Activated B cell treated with CpG ODN at 0.5 μM for 24 hours (primary cell): ENCODE results near the gene CFLAR. TPM values are rescaled to one million over a fixed set of nuclear protein-coding genes. Genes with fewer than 3 reads are reported as not detected.

Experiments used
- ATAC-seq: fragments of 200-7000 bp; cut with Tn5 transposase; one replicate; pipeline ENCODE4 v1.10.0; 2021; ENCODE audit warnings: low read depth, mild to moderate bottlenecking, moderate library complexity
- CTCF ChIA-PET: fragments of 350-600 bp; sonication (Branson Sonifier 250); formaldehyde crosslinking; loops from one replicate; lab custom pipeline; 2021; ENCODE audit warnings: antibody characterized with exemption; lab: Charles Lee
- POLR2A ChIA-PET: fragments of 350-600 bp; sonication (Branson Sonifier 250); formaldehyde crosslinking; loops from one replicate; lab custom pipeline; 2021; ENCODE audit warnings: antibody characterized with exemption; lab: Charles Lee
- DNase-seq: peaks from one replicate; pipeline ENCODE4 v3.0.0; 2022
- H3K27ac Mint-ChIP-seq: one replicate; pipeline ENCODE4 v1.8.0; 2020; ENCODE audit warnings: mixed read lengths
- H3K27me3 Mint-ChIP-seq: one replicate; pipeline ENCODE4 v1.8.0; 2021; ENCODE audit warnings: mixed read lengths
- H3K36me3 Mint-ChIP-seq: one replicate; pipeline ENCODE4 v1.8.0; 2021; ENCODE audit warnings: low read depth, mixed read lengths
- H3K4me1 Mint-ChIP-seq: one replicate; pipeline ENCODE4 v1.8.0; 2021; ENCODE audit warnings: mixed read lengths
- H3K4me3 Mint-ChIP-seq: one replicate; pipeline ENCODE4 v1.8.0; 2020; ENCODE audit warnings: mild to moderate bottlenecking, mixed read lengths
- H3K9me3 Mint-ChIP-seq: one replicate; pipeline ENCODE4 v1.8.0; 2020; ENCODE audit warnings: mixed read lengths
- intact Hi-C: fragments of 100-400 bp; cut with micrococcal nuclease; formaldehyde crosslinking; loops from one replicate; pipeline ENCODE4 v1.15.1; 2024
- total RNA-seq: library from RNA; stranded (reverse); gene quantifications from 2 replicates; pipeline ENCODE4 v1.2.3, GENCODE V29; 2022
- TF ChIP-seq, protein P1 (sequence below): fragments of 200-600 bp; IDR thresholded peaks from one replicate; pipeline ENCODE4 v1.8.0; 2022; ENCODE audit warnings: antibody characterized with exemption, mild to moderate bottlenecking

Gene CFLAR
- total RNA-seq, 1 donor from 2014 or later = 320 TPM

DNA sequence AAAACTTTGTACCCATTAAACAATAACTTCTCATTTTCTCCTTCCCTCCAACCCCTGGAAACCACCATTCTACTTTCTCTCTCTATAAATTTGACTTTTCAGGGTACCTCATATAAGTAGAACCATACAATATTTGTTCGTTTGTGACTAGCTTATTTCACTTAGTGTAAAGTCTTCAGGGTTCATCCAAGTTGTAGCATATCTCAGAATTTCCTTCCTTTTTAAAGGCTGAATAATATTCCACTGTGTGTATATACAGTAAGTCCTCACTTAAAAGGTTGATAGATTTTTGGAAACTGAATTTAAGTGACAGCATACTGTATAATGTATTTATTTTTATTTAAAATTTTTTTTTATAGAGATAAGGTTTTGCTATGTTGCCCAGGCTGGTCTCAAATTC is 80.8 kb downstream of the CFLAR start:
- POLR2A ChIA-PET = interaction anchor here (0.8 kb wide), 1 partner anchor 35 kb away, joined by 4 read pairs; no protein-coding TSS in a partner anchor
- TF ChIP-seq, protein P1, sequence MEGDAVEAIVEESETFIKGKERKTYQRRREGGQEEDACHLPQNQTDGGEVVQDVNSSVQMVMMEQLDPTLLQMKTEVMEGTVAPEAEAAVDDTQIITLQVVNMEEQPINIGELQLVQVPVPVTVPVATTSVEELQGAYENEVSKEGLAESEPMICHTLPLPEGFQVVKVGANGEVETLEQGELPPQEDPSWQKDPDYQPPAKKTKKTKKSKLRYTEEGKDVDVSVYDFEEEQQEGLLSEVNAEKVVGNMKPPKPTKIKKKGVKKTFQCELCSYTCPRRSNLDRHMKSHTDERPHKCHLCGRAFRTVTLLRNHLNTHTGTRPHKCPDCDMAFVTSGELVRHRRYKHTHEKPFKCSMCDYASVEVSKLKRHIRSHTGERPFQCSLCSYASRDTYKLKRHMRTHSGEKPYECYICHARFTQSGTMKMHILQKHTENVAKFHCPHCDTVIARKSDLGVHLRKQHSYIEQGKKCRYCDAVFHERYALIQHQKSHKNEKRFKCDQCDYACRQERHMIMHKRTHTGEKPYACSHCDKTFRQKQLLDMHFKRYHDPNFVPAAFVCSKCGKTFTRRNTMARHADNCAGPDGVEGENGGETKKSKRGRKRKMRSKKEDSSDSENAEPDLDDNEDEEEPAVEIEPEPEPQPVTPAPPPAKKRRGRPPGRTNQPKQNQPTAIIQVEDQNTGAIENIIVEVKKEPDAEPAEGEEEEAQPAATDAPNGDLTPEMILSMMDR = no peak
- intact Hi-C loops = no loop called here
- H3K27me3 Mint-ChIP-seq = no peaks in the 10 kb centered on the region
- H3K36me3 Mint-ChIP-seq = peaks cover 47% of the 10 kb centered on the region
- H3K4me3 Mint-ChIP-seq = no peak overlapping the region
- no peak overlapping the region for H3K27ac Mint-ChIP-seq
- DNase-seq (no peak), ATAC-seq (no peak)
- H3K4me1 Mint-ChIP-seq = peaks cover 52% of the 10 kb centered on the region
- H3K9me3 Mint-ChIP-seq = no peaks in the 10 kb centered on the region
- CTCF ChIA-PET = interaction anchor here (1.3 to 3.3 kb wide), 2 partner anchors 14 to 35 kb away, joined by 6 to 23 read pairs; partner anchors contain the start of gene CASP10

DNA sequence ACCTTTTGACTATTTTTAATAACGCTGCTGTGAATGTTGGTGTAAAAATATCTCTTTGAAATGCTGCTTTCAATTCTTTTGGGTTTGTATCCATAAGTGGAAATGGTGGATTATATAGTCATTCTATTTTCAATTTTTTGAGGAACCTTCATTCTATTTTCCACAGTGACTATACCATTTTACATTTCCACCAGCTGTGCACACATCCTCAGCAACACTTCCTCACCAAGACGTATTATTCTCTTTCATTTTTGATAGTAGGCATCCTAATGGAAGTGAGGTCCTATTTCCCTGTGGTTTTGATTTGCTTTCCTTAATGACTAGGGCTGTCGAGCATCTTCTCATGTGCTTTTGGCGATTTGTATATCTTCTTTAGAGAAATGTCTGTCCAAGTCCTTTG is 81.8 kb downstream of the CFLAR start:
- TF ChIP-seq, protein P1 = no peak
- H3K27ac Mint-ChIP-seq = no peak overlapping the region
- CTCF ChIA-PET = no interaction called here
- intact Hi-C loops = no loop called here
- H3K27me3 Mint-ChIP-seq = no peaks in the 10 kb centered on the region
- peaks cover 43% of the 10 kb centered on the region for H3K4me1 Mint-ChIP-seq
- no peak overlapping the region for H3K4me3 Mint-ChIP-seq
- peaks cover 46% of the 10 kb centered on the region for H3K36me3 Mint-ChIP-seq
- ATAC-seq (no peak), DNase-seq (no peak)
- POLR2A ChIA-PET = no interaction called here
- no peaks in the 10 kb centered on the region for H3K9me3 Mint-ChIP-seq

DNA sequence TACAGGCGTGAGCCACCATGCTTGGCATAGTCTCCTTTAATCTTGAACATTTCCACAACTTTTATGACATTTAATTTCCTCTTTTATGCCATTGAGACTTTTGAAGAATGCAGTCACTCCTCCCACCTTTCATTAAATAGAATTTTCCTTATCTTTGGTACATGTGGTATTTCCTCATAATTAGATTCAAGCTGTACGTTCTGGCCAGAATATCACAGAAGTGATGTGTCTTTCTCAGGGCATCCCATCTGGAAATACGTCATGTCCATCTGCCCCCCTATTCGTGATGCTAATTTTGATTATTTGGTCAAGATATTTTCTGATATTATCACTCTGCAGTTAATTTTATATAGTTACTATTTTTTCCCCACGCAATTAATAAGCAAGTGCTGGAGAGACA is 83.9 kb downstream of the CFLAR start:
- no peak for ATAC-seq
- Mint-ChIP-seq H3K36me3 (peaks cover 48% of the 10 kb centered on the region), H3K27ac (no peak overlapping the region), H3K4me3 (no peak overlapping the region), H3K27me3 (no peaks in the 10 kb centered on the region), H3K4me1 (peaks cover 30% of the 10 kb centered on the region), H3K9me3 (no peaks in the 10 kb centered on the region)
- no peak for DNase-seq
- CTCF ChIA-PET = no interaction called here
- POLR2A ChIA-PET = no interaction called here
- TF ChIP-seq, protein P1 = no peak
- intact Hi-C loops = no loop called here

DNA sequence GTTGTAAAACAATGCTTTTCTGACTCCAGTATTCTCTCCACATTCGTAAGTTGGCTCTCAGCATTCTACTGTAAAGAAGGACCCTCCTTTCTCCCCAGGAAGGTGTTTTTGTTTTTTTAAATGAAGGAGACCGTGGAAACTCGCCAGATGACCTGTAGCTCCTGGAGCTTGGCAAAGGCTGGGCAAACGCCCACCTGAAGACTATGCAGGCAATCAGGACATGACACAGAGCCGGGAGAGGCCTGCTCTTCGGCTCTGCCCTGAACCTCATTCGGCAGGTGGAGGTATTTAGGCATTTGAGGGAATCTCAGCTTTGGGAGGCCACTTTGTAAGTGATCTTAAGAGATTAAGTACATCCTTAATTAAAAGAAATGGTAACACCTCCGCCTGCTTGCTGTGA is 84.4 kb downstream of the CFLAR start:
- no peaks in the 10 kb centered on the region for H3K27me3 Mint-ChIP-seq
- H3K4me1 Mint-ChIP-seq = peaks cover 29% of the 10 kb centered on the region
- H3K36me3 Mint-ChIP-seq = peaks cover 48% of the 10 kb centered on the region
- ChIA-PET CTCF (interaction anchor here (1.1 kb wide), 1 partner anchor 17 kb away, joined by 3 read pairs; the partner anchor contains the start of gene CASP10), POLR2A (no interaction called here)
- intact Hi-C loops = no loop called here
- TF ChIP-seq, protein P1 = no peak
- H3K27ac Mint-ChIP-seq = no peak overlapping the region
- ATAC-seq = no peak
- DNase-seq = no peak
- no peak overlapping the region for H3K4me3 Mint-ChIP-seq
- H3K9me3 Mint-ChIP-seq = no peaks in the 10 kb centered on the region

DNA sequence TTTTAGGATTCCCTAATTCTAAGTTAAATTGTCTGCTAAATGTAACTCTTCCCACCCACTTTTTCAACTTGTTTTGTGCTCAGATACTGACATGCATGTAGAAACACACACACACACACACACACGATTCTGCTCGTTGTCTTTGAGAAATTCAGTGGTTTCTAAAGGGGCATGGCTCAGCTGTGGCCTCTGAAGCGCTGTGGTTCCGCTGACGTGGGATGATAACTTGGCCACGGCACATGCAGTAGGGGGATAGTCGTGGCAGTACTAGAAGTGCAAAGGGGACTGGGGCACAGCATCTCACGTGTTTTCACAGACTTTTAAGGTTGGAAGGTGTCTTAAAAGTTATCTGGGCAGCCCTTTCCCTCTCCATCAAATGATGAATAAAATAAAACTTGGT is 85.4 kb downstream of the CFLAR start:
- ChIA-PET CTCF (interaction anchor here (1.1 kb wide), 1 partner anchor 18 kb away, joined by 3 read pairs; the partner anchor contains the start of gene CASP10), POLR2A (interaction anchor here (0.7 kb wide), 1 partner anchor 986 kb away, joined by 3 read pairs; no protein-coding TSS in a partner anchor)
- intact Hi-C loops = no loop called here
- Mint-ChIP-seq H3K4me1 (peaks cover 22% of the 10 kb centered on the region), H3K27ac (no peak overlapping the region), H3K4me3 (no peak overlapping the region), H3K27me3 (no peaks in the 10 kb centered on the region), H3K36me3 (peaks cover 39% of the 10 kb centered on the region), H3K9me3 (no peaks in the 10 kb centered on the region)
- ATAC-seq (no peak), DNase-seq (no peak)
- TF ChIP-seq, protein P1 = no peak
